ENCODE measurements around the gene B3GALT6. TPM values are rescaled to one million over a fixed set of nuclear protein-coding genes. Genes with fewer than 3 reads are reported as not detected.

Gene B3GALT6
- polyA plus RNA-seq, 3 donors: 1.9 to 8.8 (median 7.2) TPM

DNA sequence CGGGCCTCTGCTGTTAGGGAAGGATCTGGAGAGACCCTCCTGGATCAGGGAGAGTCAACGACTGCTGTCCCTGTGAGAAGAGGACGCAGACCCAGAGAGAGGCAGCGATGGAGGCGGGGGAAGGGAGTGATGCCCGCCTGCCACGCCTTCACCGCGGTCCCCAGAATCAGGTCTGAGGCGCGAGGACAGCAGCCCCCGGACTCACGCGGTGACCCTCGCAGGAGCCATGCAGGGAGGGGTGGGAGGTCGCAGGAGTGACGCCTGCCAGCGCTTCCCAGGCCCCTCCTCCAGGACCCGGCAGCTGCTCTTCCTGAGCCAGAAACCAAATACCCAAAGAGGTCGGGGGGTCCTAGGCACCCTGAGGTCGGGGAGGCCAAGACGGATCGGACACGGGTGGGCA lies 11.8 kb upstream of the B3GALT6 start:
- Histone ChIP-seq H4K20me1 (ENCODE audit: insufficient read depth, low read length) (peaks cover 76% of the 10 kb centered on the region), H3K4me2 (replicated peaks; ENCODE audit: extremely low read depth, low read length, poor library complexity, severe bottlenecking) (no peak overlapping the region), H3K27ac (ENCODE audit: low read depth in 1 of 2, low read length in 2 of 2) (no peak overlapping the region), H3K79me2 (ENCODE audit: insufficient read depth, low read length) (peaks cover 11% of the 10 kb centered on the region), H2AFZ (ENCODE audit: insufficient read depth, low read depth, low read length, poor library complexity, severe bottlenecking) (no peak overlapping the region), H3K27me3 (ENCODE audit: control insufficient read depth in 2 of 2, insufficient read depth in 2 of 2, low read length in 2 of 2) (no peaks in the 10 kb centered on the region), H3K4me1 (ENCODE audit: control insufficient read depth in 1 of 2, insufficient read depth in 2 of 2, low read length in 2 of 2) (no peaks in the 10 kb centered on the region), H3K36me3 (replicated peaks in 1 of 2; ENCODE audit: control insufficient read depth in 1 of 2, insufficient read depth in 2 of 2, low read length in 2 of 2) (peaks cover 82 to 89% of the 10 kb centered on the region in 2 donors), H3K4me3 (replicated peaks in 1 of 3; ENCODE audit: low read depth in 2 of 3, low read length in 3 of 3) (no peak overlapping the region), H3K9me3 (replicated peaks in 1 of 2; ENCODE audit: control insufficient read depth in 1 of 2, insufficient read depth in 1 of 2, low read length in 2 of 2) (no peaks in the 10 kb centered on the region), H3K9ac (ENCODE audit: insufficient read depth, low read length, poor library complexity, severe bottlenecking) (no peak overlapping the region)
- no peak for DNase-seq
- Mint-ChIP-seq H3K36me3 (peaks cover 63 to 79% of the 10 kb centered on the region in 2 donors), H3K27ac (peak overlapping the region in 1 of 7 donors; percentile 4), H3K27me3 (ENCODE audit: low read depth in 3 of 3) (peaks cover 0 to 2% (median 0%) of the 10 kb centered on the region in 3 donors), H3K4me1 (no peaks in the 10 kb centered on the region), H3K9me3 (no peaks in the 10 kb centered on the region), H3K4me3 (no peak overlapping the region)
- WGBS (ENCODE audit: insufficient coverage): 96% methylated on average over 22 of the region's 24 CpGs
- intact Hi-C loops (cut with micrococcal nuclease): no loop called here
- TF ChIP-seq, protein P1, sequence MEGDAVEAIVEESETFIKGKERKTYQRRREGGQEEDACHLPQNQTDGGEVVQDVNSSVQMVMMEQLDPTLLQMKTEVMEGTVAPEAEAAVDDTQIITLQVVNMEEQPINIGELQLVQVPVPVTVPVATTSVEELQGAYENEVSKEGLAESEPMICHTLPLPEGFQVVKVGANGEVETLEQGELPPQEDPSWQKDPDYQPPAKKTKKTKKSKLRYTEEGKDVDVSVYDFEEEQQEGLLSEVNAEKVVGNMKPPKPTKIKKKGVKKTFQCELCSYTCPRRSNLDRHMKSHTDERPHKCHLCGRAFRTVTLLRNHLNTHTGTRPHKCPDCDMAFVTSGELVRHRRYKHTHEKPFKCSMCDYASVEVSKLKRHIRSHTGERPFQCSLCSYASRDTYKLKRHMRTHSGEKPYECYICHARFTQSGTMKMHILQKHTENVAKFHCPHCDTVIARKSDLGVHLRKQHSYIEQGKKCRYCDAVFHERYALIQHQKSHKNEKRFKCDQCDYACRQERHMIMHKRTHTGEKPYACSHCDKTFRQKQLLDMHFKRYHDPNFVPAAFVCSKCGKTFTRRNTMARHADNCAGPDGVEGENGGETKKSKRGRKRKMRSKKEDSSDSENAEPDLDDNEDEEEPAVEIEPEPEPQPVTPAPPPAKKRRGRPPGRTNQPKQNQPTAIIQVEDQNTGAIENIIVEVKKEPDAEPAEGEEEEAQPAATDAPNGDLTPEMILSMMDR (IDR thresholded peaks at IDR 0.05): no peak

DNA sequence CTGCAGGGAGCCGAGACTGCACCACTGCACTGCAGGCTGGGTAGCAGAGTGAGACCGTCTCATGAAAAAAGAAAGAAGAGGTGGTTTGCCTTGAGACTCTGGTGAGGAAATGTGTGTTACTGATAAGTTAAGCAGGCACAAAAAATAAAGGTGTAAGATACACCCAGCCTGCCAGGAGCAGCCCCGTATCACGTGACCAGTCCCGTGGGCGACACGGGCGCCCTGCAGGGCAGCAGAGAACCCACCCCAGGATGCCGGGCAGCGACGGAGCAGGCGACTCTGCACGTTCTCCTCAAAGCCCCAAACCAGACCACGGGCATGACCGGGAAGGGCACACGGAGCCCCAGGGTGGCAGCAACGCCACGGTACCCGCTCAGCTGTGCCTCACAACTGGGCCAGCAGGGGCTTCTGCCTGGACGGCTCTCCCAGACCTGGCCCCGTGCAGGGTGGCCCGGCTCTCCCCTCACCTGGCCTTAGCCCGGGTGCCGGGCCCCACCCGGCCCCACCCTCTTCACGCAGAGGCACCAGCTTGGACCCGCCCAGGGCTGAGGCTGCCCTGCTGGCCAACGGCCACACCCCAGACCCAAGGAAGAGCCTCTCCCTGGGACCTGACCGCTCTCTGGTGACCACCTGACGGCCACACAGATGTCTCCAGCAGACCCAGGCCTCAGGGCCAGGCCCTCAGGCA lies 10.0 kb upstream of the B3GALT6 start:
- H3K4me1 Mint-ChIP-seq: no peaks in the 10 kb centered on the region
- H3K9ac ChIP-seq (ENCODE audit: insufficient read depth, low read length, poor library complexity, severe bottlenecking): no peak overlapping the region
- H3K36me3 Mint-ChIP-seq: peaks cover 69 to 88% of the 10 kb centered on the region in 2 donors
- 89% methylated on average over 24 of the region's 30 CpGs for WGBS (ENCODE audit: insufficient coverage)
- peaks cover 81% of the 10 kb centered on the region for H4K20me1 ChIP-seq (ENCODE audit: insufficient read depth, low read length)
- H3K27me3 Mint-ChIP-seq (ENCODE audit: low read depth in 3 of 3): no peaks in the 10 kb centered on the region
- H3K4me2 ChIP-seq (replicated peaks; ENCODE audit: extremely low read depth, low read length, poor library complexity, severe bottlenecking): no peak overlapping the region
- DNase-seq: no peak
- H3K4me3 ChIP-seq (replicated peaks in 1 of 3; ENCODE audit: low read depth in 2 of 3, low read length in 3 of 3): no peak overlapping the region
- TF ChIP-seq, protein P1 (IDR thresholded peaks at IDR 0.05): no peak
- intact Hi-C loops (cut with micrococcal nuclease): no loop called here
- no peak overlapping the region for H3K4me3 Mint-ChIP-seq
- H3K27ac Mint-ChIP-seq: peak overlapping the region in 2 of 7 donors; percentile 18 to 32
- peaks cover 88 to 98% of the 10 kb centered on the region in 2 donors for H3K36me3 ChIP-seq (replicated peaks in 1 of 2; ENCODE audit: control insufficient read depth in 1 of 2, insufficient read depth in 2 of 2, low read length in 2 of 2)
- H3K9me3 Mint-ChIP-seq: peaks cover 0 to 2% (median 0%) of the 10 kb centered on the region in 7 donors
- peaks cover 29% of the 10 kb centered on the region for H3K79me2 ChIP-seq (ENCODE audit: insufficient read depth, low read length)
- no peak overlapping the region for H2AFZ ChIP-seq (ENCODE audit: insufficient read depth, low read depth, low read length, poor library complexity, severe bottlenecking)
- H3K4me1 ChIP-seq (ENCODE audit: control insufficient read depth in 1 of 2, insufficient read depth in 2 of 2, low read length in 2 of 2): no peaks in the 10 kb centered on the region
- H3K27me3 ChIP-seq (ENCODE audit: control insufficient read depth in 2 of 2, insufficient read depth in 2 of 2, low read length in 2 of 2): no peaks in the 10 kb centered on the region
- no peaks in the 10 kb centered on the region for H3K9me3 ChIP-seq (replicated peaks in 1 of 2; ENCODE audit: control insufficient read depth in 1 of 2, insufficient read depth in 1 of 2, low read length in 2 of 2)
- no peak overlapping the region for H3K27ac ChIP-seq (ENCODE audit: low read depth in 1 of 2, low read length in 2 of 2)

Measured in CD14-positive monocyte (primary cell).